Esophagus squamous epithelium (tissue), 4 donors: ENCODE data around the gene TFF2.

Experiments used
- CTCF ChIP-seq, 6 experiments: fragments of 450-650 bp in 4 of 6; fragments of 200-600 bp in 2 of 6; sonication (generic) in 2 of 6; IDR thresholded peaks; one replicate each; pipeline ENCODE4 v1.5.1; 2016 to 2019; ENCODE audit warnings: antibody characterized with exemption in 6 of 6, mild to moderate bottlenecking in 4 of 6, moderate library complexity in 4 of 6
- POLR2A ChIP-seq, 4 donors: fragments of 450-650 bp; IDR thresholded peaks; one replicate each; pipeline ENCODE4 v1.6.1; 2017; ENCODE audit warnings: antibody characterized with exemption in 4 of 4, mild to moderate bottlenecking in 4 of 4, moderate library complexity in 3 of 4

- TF ChIP-seq POLR2A (IDR thresholded peaks at IDR 0.05) (no peak), CTCF (IDR thresholded peaks at IDR 0.05) (no peak)
Observed at GRCh38 chr21:42341776-42342542, 8.8 kb downstream of the TFF2 start.
